GM23338 (cell line): ENCODE results near the gene FAM8A1. TPM values are rescaled to one million over a fixed set of nuclear protein-coding genes. Genes with fewer than 3 reads are reported as not detected.

Experiments
- ATAC-seq: fragments of 200-7000 bp; cut with Tn5 transposase; 3 replicates; pipeline ENCODE4 v1.9.1; 2020
- DNase-seq: peaks from one replicate; pipeline ENCODE4 v3.0.0-alpha.2; 2015; ENCODE audit warnings: low spot score
- H2AFZ ChIP-seq: fragments of 200-600 bp; sonication (generic); 2 replicates; pipeline ENCODE4 v1.8.0; 2016; ENCODE audit warnings: antibody characterized with exemption, mild to moderate bottlenecking, moderate library complexity
- H3F3A ChIP-seq: fragments of 200-600 bp; sonication (generic); replicated peaks from 2 replicates; pipeline ENCODE4 v1.8.0; 2017; ENCODE audit warnings: antibody characterized with exemption, mixed run types, low read depth
- H3K27ac ChIP-seq: fragments of 200-600 bp; sonication (generic); 2 replicates; pipeline ENCODE4 v1.6.1; 2016; ENCODE audit warnings: low read depth
- H3K27me3 ChIP-seq: fragments of 200-600 bp; sonication (generic); 2 replicates; pipeline ENCODE4 v1.8.0; 2016; ENCODE audit warnings: mild to moderate bottlenecking, mixed run types, moderate library complexity; ENCODE audit not compliant: insufficient read depth
- H3K36me3 ChIP-seq: fragments of 200-600 bp; sonication (generic); 2 replicates; pipeline ENCODE4 v1.8.0; 2016; ENCODE audit warnings: mild to moderate bottlenecking; ENCODE audit not compliant: insufficient read depth
- H3K4me1 ChIP-seq: fragments of 200-600 bp; sonication (generic); 2 replicates; pipeline ENCODE4 v1.8.0; 2016; ENCODE audit warnings: mild to moderate bottlenecking, moderate library complexity; ENCODE audit not compliant: insufficient read depth
- H3K4me2 ChIP-seq: fragments of 200-600 bp; sonication (generic); 2 replicates; pipeline ENCODE4 v1.7.1; 2017; ENCODE audit warnings: mixed run types
- H3K4me3 ChIP-seq: fragments of 200-600 bp; sonication (generic); 2 replicates; pipeline ENCODE4 v1.6.1; 2016; ENCODE audit warnings: mixed run types
- H3K79me2 ChIP-seq: fragments of 200-600 bp; sonication (generic); replicated peaks from 2 replicates; pipeline ENCODE4 v1.8.0; 2017; ENCODE audit warnings: mild to moderate bottlenecking; ENCODE audit not compliant: insufficient read depth
- H3K9me2 ChIP-seq: fragments of 200-600 bp; sonication (generic); 2 replicates; pipeline ENCODE4 v1.8.0; 2017; ENCODE audit not compliant: insufficient read depth
- H4K20me1 ChIP-seq: fragments of 200-600 bp; sonication (generic); replicated peaks from 2 replicates; pipeline ENCODE4 v1.8.0; 2017; ENCODE audit warnings: mild to moderate bottlenecking; ENCODE audit not compliant: insufficient read depth
- H3K27ac Mint-ChIP-seq: 2 replicates; pipeline ENCODE4 v1.8.0; 2020; ENCODE audit warnings: inconsistent platforms, mild to moderate bottlenecking, moderate library complexity, mixed read lengths
- H3K27me3 Mint-ChIP-seq: 3 replicates; pipeline ENCODE4 v1.8.0; 2022; ENCODE audit warnings: low read depth, mild to moderate bottlenecking, moderate library complexity, mixed read lengths, inconsistent platforms; ENCODE audit not compliant: insufficient read depth, poor library complexity
- H3K36me3 Mint-ChIP-seq: 3 replicates; pipeline ENCODE4 v1.8.0; 2021; ENCODE audit warnings: low read depth, mild to moderate bottlenecking, inconsistent platforms, moderate library complexity, mixed read lengths
- H3K4me1 Mint-ChIP-seq: 3 replicates; pipeline ENCODE4 v1.8.0; 2020; ENCODE audit warnings: mild to moderate bottlenecking, inconsistent platforms, mixed read lengths
- H3K4me3 Mint-ChIP-seq: 3 replicates; pipeline ENCODE4 v1.8.0; 2021; ENCODE audit warnings: moderate library complexity, mild to moderate bottlenecking, inconsistent platforms, mixed read lengths
- H3K9me3 Mint-ChIP-seq: 3 replicates; pipeline ENCODE4 v1.8.0; 2020; ENCODE audit warnings: moderate library complexity, mild to moderate bottlenecking, inconsistent platforms, mixed read lengths
- CREB1 ChIP-seq: fragments of 250-450 bp; sonication (Bioruptor Pico); IDR thresholded peaks from 2 replicates; pipeline ENCODE4 v1.5.0; 2020; ENCODE audit warnings: low read depth, mild to moderate bottlenecking, moderate library complexity
- ETS1 ChIP-seq: IDR thresholded peaks from 2 replicates; pipeline ENCODE4 v1.6.1; 2016; ENCODE audit warnings: antibody characterized with exemption
- EZH2 ChIP-seq: fragments of 200-600 bp; sonication (generic); IDR thresholded peaks from one replicate; pipeline ENCODE4 v1.8.0; 2017; ENCODE audit warnings: antibody characterized with exemption, mild to moderate bottlenecking, low read depth; ENCODE audit not compliant: unreplicated experiment
- JUNB ChIP-seq: IDR thresholded peaks from one replicate; pipeline ENCODE4 v1.6.1; 2016; ENCODE audit warnings: antibody characterized with exemption; ENCODE audit not compliant: unreplicated experiment
- NANOG ChIP-seq: IDR thresholded peaks from 2 replicates; pipeline ENCODE4 v1.6.1; 2016; ENCODE audit warnings: antibody characterized with exemption, borderline replicate concordance
- POLR2AphosphoS5 ChIP-seq: IDR thresholded peaks from 2 replicates; pipeline ENCODE4 v1.6.1; 2016; ENCODE audit warnings: antibody characterized with exemption, low read depth
- STAT1 ChIP-seq: IDR thresholded peaks from one replicate; pipeline ENCODE4 v1.6.1; 2016; ENCODE audit warnings: antibody characterized with exemption; ENCODE audit not compliant: unreplicated experiment
- ZNF114 ChIP-seq: fragments of 250-450 bp; sonication (Bioruptor Pico); IDR thresholded peaks from 2 replicates; pipeline ENCODE4 v1.5.0; 2020; ENCODE audit warnings: mild to moderate bottlenecking, moderate library complexity
- ZNF331 ChIP-seq: fragments of 250-450 bp; sonication (Bioruptor Pico); IDR thresholded peaks from 2 replicates; pipeline ENCODE4 v1.5.0; 2020; ENCODE audit warnings: low read depth, mild to moderate bottlenecking, moderate library complexity
- polyA plus RNA-seq: library from polyadenylated mRNA; unstranded; fragments of >200 nt; fragmentation: Nextera tagmentation; extraction: Ambion mirVana; gene quantifications from 2 replicates; pipeline ENCODE4 v1.2.1, GENCODE V29; 2016
- total RNA-seq: library from RNA; depleted of rRNA; stranded (reverse); fragments of >200 nt; shearing (Covaris generic); gene quantifications from 2 replicates; pipeline ENCODE4 v1.2.3, GENCODE V29; 2014
- TF ChIP-seq, protein P1 (sequence below), 2 experiments: fragments of 200-600 bp in 1 of 2; sonication (generic) in 1 of 2; conservative IDR thresholded peaks; 2 replicates each; pipeline versions ENCODE4 v1.5.1 to v1.6.1; 2016 to 2017; ENCODE audit warnings: antibody characterized with exemption in 2 of 2, low read depth in 2 of 2, mild to moderate bottlenecking in 2 of 2, moderate library complexity in 1 of 2
- TF ChIP-seq, protein P2 (sequence below): IDR thresholded peaks from one replicate; pipeline ENCODE4 v1.6.1; 2018; ENCODE audit warnings: antibody characterized with exemption; ENCODE audit not compliant: unreplicated experiment
- TF ChIP-seq, protein P3 (sequence below): fragments of 250-450 bp; sonication (Bioruptor Pico); IDR thresholded peaks from 2 replicates; pipeline ENCODE4 v1.5.0; 2020; ENCODE audit warnings: mild to moderate bottlenecking, moderate library complexity

FAM8A1 gene
- total and polyA plus RNA-seq, 2 experiments from 2014 or later, result 4.0 to 15.6 TPM

DNA sequence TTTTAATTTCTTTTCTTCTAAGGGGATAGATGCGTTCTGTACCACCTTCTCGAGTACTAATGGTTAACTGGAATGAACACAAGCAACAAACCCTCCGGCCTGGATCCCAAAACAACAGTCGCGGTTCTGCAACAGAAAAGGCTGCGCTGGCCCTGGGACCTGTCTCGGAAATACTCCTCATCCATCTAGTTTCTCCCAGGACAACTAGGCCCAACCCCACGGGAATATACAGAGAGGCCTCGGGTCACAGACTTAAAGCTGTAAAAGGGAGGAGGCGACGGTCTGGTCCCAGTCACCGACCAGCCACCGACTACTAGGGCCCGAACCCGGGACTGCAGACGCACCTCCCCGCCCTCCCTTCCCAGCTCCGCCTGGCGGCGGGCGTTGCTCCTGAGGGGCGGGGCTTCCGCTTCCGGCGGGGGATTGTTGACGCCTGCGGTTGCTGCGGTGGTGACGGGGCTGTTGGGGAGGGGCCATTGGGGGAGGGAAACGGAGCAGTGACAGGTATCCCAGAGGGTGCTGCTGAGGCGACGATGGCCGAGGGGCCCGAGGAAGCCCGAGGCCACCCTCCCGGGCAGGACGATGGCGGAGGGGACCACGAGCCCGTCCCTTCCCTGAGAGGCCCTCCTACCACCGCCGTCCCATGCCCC lies at the start of gene FAM8A1 (continued):
- TF ChIP-seq POLR2AphosphoS5 (peak; percentile 87), CREB1 (CRISPR knock-in tag) (peak; percentile 89)

DNA sequence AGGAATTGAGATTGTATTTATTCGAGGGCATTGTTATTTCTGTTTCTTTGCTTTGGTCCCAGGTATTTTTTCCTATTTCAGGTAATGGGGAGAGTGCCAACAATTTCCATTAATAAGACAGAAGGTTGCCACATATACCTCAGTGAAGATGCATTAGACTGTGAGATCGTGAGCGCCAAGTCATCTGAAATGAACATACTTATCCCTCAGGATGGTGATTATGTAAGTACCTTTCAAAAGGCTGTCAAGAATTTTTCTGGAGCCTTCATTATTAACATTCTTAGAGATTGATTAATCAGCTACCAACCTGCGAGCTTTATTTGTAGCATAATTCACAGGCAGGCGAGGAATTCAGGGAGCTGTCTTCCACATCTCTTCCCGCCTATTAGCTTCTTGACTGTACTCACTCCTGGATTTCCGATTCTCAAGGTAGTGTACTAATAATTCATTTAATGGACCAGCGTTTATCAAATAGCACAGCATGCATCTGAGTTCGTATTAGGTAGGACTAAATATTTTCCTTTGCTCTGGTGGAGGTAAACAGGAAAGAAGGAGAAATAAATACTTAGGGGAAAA lies 48.6 kb upstream of the FAM8A1 start:
- H4K20me1 ChIP-seq, result no peaks in the 10 kb centered on the region; the same call in 1 of the 2 replicates
- H3K79me2 ChIP-seq, result no peaks in the 10 kb centered on the region
- DNase-seq, result no peak
- H3K4me1 Mint-ChIP-seq, result no peaks in the 10 kb centered on the region
- H3K4me3 ChIP-seq, result no peak overlapping the region
- H3F3A ChIP-seq, result no peaks in the 10 kb centered on the region
- no peak overlapping the region for H3K27ac Mint-ChIP-seq
- H3K9me2 ChIP-seq, result no peaks in the 10 kb centered on the region
- no peaks in the 10 kb centered on the region for H3K9me3 Mint-ChIP-seq
- H3K27ac ChIP-seq, result no peak overlapping the region
- no peak overlapping the region for H2AFZ ChIP-seq
- peaks cover 15% of the 10 kb centered on the region; the same call in 2 of the 3 replicates for H3K36me3 Mint-ChIP-seq
- no peak overlapping the region for H3K4me3 Mint-ChIP-seq
- no peaks in the 10 kb centered on the region for H3K27me3 ChIP-seq
- H3K4me1 ChIP-seq, result no peaks in the 10 kb centered on the region
- H3K36me3 ChIP-seq, result no peaks in the 10 kb centered on the region
- no peak overlapping the region for H3K4me2 ChIP-seq
- H3K27me3 Mint-ChIP-seq, result no peaks in the 10 kb centered on the region
- ATAC-seq, result no peak
- TF ChIP-seq STAT1 (no peak), ZNF331 (CRISPR knock-in tag) (no peak), JUNB (no peak), ZNF114 (CRISPR knock-in tag) (no peak), ETS1 (no peak), NANOG (no peak), POLR2AphosphoS5 (no peak), CREB1 (CRISPR knock-in tag) (no peak), EZH2 (no peak)
- TF ChIP-seq, protein P1, sequence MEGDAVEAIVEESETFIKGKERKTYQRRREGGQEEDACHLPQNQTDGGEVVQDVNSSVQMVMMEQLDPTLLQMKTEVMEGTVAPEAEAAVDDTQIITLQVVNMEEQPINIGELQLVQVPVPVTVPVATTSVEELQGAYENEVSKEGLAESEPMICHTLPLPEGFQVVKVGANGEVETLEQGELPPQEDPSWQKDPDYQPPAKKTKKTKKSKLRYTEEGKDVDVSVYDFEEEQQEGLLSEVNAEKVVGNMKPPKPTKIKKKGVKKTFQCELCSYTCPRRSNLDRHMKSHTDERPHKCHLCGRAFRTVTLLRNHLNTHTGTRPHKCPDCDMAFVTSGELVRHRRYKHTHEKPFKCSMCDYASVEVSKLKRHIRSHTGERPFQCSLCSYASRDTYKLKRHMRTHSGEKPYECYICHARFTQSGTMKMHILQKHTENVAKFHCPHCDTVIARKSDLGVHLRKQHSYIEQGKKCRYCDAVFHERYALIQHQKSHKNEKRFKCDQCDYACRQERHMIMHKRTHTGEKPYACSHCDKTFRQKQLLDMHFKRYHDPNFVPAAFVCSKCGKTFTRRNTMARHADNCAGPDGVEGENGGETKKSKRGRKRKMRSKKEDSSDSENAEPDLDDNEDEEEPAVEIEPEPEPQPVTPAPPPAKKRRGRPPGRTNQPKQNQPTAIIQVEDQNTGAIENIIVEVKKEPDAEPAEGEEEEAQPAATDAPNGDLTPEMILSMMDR (conservative IDR thresholded peaks at IDR 0.05; ENCODE audit: low read depth in 2 of 2), result no peak
- TF ChIP-seq, protein P2, sequence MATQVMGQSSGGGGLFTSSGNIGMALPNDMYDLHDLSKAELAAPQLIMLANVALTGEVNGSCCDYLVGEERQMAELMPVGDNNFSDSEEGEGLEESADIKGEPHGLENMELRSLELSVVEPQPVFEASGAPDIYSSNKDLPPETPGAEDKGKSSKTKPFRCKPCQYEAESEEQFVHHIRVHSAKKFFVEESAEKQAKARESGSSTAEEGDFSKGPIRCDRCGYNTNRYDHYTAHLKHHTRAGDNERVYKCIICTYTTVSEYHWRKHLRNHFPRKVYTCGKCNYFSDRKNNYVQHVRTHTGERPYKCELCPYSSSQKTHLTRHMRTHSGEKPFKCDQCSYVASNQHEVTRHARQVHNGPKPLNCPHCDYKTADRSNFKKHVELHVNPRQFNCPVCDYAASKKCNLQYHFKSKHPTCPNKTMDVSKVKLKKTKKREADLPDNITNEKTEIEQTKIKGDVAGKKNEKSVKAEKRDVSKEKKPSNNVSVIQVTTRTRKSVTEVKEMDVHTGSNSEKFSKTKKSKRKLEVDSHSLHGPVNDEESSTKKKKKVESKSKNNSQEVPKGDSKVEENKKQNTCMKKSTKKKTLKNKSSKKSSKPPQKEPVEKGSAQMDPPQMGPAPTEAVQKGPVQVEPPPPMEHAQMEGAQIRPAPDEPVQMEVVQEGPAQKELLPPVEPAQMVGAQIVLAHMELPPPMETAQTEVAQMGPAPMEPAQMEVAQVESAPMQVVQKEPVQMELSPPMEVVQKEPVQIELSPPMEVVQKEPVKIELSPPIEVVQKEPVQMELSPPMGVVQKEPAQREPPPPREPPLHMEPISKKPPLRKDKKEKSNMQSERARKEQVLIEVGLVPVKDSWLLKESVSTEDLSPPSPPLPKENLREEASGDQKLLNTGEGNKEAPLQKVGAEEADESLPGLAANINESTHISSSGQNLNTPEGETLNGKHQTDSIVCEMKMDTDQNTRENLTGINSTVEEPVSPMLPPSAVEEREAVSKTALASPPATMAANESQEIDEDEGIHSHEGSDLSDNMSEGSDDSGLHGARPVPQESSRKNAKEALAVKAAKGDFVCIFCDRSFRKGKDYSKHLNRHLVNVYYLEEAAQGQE, result no peak
- TF ChIP-seq, protein P3, sequence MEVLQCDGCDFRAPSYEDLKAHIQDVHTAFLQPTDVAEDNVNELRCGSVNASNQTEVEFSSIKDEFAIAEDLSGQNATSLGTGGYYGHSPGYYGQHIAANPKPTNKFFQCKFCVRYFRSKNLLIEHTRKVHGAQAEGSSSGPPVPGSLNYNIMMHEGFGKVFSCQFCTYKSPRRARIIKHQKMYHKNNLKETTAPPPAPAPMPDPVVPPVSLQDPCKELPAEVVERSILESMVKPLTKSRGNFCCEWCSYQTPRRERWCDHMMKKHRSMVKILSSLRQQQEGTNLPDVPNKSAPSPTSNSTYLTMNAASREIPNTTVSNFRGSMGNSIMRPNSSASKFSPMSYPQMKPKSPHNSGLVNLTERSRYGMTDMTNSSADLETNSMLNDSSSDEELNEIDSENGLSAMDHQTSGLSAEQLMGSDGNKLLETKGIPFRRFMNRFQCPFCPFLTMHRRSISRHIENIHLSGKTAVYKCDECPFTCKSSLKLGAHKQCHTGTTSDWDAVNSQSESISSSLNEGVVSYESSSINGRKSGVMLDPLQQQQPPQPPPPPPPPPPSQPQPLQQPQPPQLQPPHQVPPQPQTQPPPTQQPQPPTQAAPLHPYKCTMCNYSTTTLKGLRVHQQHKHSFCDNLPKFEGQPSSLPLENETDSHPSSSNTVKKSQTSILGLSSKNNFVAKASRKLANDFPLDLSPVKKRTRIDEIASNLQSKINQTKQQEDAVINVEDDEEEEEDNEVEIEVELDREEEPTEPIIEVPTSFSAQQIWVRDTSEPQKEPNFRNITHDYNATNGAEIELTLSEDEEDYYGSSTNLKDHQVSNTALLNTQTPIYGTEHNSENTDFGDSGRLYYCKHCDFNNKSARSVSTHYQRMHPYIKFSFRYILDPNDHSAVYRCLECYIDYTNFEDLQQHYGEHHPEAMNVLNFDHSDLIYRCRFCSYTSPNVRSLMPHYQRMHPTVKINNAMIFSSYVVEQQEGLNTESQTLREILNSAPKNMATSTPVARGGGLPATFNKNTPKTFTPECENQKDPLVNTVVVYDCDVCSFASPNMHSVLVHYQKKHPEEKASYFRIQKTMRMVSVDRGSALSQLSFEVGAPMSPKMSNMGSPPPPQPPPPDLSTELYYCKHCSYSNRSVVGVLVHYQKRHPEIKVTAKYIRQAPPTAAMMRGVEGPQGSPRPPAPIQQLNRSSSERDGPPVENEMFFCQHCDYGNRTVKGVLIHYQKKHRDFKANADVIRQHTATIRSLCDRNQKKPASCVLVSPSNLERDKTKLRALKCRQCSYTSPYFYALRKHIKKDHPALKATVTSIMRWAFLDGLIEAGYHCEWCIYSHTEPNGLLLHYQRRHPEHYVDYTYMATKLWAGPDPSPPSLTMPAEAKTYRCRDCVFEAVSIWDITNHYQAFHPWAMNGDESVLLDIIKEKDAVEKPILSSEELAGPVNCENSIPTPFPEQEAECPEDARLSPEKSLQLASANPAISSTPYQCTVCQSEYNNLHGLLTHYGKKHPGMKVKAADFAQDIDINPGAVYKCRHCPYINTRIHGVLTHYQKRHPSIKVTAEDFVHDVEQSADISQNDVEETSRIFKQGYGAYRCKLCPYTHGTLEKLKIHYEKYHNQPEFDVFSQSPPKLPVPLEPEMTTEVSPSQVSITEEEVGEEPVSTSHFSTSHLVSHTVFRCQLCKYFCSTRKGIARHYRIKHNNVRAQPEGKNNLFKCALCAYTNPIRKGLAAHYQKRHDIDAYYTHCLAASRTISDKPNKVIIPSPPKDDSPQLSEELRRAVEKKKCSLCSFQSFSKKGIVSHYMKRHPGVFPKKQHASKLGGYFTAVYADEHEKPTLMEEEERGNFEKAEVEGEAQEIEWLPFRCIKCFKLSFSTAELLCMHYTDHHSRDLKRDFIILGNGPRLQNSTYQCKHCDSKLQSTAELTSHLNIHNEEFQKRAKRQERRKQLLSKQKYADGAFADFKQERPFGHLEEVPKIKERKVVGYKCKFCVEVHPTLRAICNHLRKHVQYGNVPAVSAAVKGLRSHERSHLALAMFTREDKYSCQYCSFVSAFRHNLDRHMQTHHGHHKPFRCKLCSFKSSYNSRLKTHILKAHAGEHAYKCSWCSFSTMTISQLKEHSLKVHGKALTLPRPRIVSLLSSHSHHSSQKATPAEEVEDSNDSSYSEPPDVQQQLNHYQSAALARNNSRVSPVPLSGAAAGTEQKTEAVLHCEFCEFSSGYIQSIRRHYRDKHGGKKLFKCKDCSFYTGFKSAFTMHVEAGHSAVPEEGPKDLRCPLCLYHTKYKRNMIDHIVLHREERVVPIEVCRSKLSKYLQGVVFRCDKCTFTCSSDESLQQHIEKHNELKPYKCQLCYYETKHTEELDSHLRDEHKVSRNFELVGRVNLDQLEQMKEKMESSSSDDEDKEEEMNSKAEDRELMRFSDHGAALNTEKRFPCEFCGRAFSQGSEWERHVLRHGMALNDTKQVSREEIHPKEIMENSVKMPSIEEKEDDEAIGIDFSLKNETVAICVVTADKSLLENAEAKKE, result no peak
